Measurements from ENCODE around the gene CYP2U1. TPM values are rescaled to one million over a fixed set of nuclear protein-coding genes. Genes with fewer than 3 reads are reported as not detected.
A peak's percentile ranks its signal among the peaks of the same experiment; 100 is the strongest.
"Not testable (repeated sequence)": the region's sequence is repeated elsewhere in the genome, so short reads cannot be mapped to it uniquely, and the experiment has no call there.

Gene CYP2U1
- total RNA-seq, 1 experiment from 2014 or later, result 4.1 TPM

DNA sequence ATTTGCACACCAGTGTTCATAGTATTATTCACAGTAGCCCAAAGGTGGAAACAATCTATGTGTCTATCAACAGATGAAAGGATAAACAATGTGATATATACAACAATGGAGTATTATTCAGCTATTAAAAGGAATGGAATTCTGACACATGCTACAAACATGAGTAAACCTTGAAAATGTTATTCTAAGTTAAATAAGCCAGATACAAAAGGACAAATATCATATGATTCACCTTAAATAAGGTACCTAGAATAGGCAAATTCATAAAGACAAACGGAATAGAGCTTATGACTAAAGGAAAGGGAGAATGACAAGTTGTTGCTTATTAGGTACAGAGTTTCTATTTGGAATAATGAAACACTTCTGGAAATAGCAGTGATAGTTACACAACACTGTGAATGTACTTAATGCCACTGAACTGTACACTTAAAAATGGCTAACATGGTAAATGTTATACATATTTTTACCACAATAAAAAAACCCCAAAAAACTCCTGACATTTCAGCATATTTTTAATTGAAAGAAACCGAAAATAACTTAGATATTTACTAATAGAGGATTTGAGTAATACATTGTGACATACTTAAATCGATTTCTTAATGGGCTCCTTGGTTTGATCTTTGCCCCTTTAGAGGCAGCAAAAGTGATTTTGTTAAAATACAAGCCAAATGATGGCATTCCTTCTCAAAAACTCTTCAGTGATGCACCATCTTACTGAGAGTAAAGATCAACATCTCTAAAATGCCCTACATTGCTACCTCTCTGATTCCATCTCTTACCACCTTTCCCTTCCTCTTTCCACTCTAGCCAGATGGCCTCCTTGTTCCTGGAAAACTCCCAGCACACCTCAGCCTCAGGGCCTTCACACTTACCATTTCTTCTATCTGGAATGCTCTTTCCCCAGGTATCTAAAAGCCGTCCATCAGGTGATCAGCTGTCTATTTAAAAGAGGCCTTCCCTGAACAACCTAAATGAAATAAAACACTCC is 8.6 kb upstream of the CYP2U1 start:
- no peak overlapping the region for H3K27ac ChIP-seq (ENCODE audit: low read length)
- no peak overlapping the region for H3K4me2 ChIP-seq (ENCODE audit: low read length)
- no peaks in the 10 kb centered on the region for H3K36me3 ChIP-seq (ENCODE audit: low read depth, low read length)
- intact Hi-C loops (cut with micrococcal nuclease), result no loop called here
- H4K20me1 ChIP-seq (ENCODE audit: low read length), result no peaks in the 10 kb centered on the region
- H3K9me2 ChIP-seq (replicated peaks; ENCODE audit: low read length), result no peaks in the 10 kb centered on the region
- BruUV-seq (replicated peaks), result no TSS peak
- 0 out of 2 replicates have a peak, but pooled peaks cover 5% of the 10 kb centered on the region for H3K4me1 ChIP-seq (ENCODE audit: insufficient read depth, low read length)
- no peak overlapping the region for H3K4me3 ChIP-seq (ENCODE audit: low read length)
- no peaks in the 10 kb centered on the region for H3F3A ChIP-seq (ENCODE audit: low read length, unreplicated experiment)
- ChIA-PET POLR2A (ENCODE audit: unreplicated experiment) (no interaction called here), CTCF (interaction anchor here (0.6 kb wide), 1 partner anchor 12 kb away, joined by 3 read pairs; no protein-coding TSS in a partner anchor)
- H3K27me3 ChIP-seq (ENCODE audit: low read length), result no peaks in the 10 kb centered on the region
- no peak overlapping the region for H3K9ac ChIP-seq (ENCODE audit: low read length)
- H3K79me2 ChIP-seq (ENCODE audit: low read length), result no peaks in the 10 kb centered on the region
- H2AFZ ChIP-seq (ENCODE audit: low read length), result no peak overlapping the region
- no peaks in the 10 kb centered on the region for H3K9me3 ChIP-seq (ENCODE audit: low read length)
- TF ChIP-seq EZH2 (IDR thresholded peaks at IDR 0.05; ENCODE audit: low read length, unreplicated experiment), result no peak
- no peak for TF ChIP-seq CTCF (conservative IDR thresholded peaks at IDR 0.05; ENCODE audit: low read depth, low read length)
- no peak for TF ChIP-seq EZH2phosphoT487 (IDR thresholded peaks at IDR 0.05; ENCODE audit: borderline replicate concordance, low read length)
- DNase-seq (peak; percentile 39), ATAC-seq (peak; percentile 64)

DNA sequence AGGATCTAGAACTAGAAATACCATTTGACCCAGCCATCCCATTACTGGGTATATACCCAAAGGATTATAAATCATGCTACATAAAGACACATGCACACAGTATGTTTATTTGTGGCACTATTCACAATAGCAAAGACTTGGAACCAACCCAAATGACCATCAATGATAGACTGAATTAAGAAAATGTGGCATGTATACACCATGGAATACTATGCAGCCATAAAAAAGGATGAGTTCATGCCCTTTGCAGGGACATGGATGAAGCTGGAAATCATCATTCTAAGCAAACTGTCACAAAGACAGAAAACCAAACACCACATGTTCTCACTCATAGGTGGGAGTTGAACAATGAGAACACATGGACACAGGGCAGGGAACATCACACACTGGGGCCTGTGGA is 5.6 kb upstream of the CYP2U1 start:
- H4K20me1 ChIP-seq (ENCODE audit: low read length); H3K79me2 ChIP-seq (ENCODE audit: low read length); H3K36me3 ChIP-seq (ENCODE audit: low read depth, low read length); intact Hi-C loops (cut with micrococcal nuclease); H3K27ac ChIP-seq (ENCODE audit: low read length); CTCF ChIA-PET; H3K4me3 ChIP-seq (ENCODE audit: low read length); ATAC-seq; H3K9me2 ChIP-seq (replicated peaks; ENCODE audit: low read length); H3K4me2 ChIP-seq (ENCODE audit: low read length); H3K9me3 ChIP-seq (ENCODE audit: low read length); H2AFZ ChIP-seq (ENCODE audit: low read length); H3K27me3 ChIP-seq (ENCODE audit: low read length); DNase-seq; BruUV-seq (replicated peaks); POLR2A ChIA-PET (ENCODE audit: unreplicated experiment); H3F3A ChIP-seq (ENCODE audit: low read length, unreplicated experiment); H3K9ac ChIP-seq (ENCODE audit: low read length): not testable (repeated sequence)
- H3K4me1 ChIP-seq (ENCODE audit: insufficient read depth, low read length), result peaks cover 11% of the 10 kb centered on the region; the same call in 1 of the 2 replicates

DNA sequence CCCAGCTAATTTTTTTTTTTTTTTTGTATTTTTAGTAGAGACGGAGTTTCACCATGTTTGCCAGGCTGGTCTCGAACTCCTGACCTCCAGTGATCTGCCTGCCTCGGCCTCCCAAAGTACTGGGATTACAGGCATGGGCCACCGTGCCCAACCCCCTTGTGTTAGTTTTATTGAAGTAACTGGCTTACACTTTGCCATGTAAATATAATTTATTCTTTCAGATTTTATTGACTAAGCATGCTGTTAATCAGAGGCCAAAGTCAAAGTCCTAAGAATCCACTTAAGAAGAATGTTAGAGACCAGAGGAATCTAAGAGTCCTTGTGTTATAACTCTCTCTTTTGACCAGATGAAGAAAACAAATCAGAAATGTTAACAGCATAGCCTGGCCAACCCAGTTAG is 4.5 kb upstream of the CYP2U1 start:
- intact Hi-C loops (cut with micrococcal nuclease), result not testable (repeated sequence)

More for the DNA sequence above, 4.5 kb upstream of the CYP2U1 start:
- H3K27me3 ChIP-seq (ENCODE audit: low read length); H2AFZ ChIP-seq (ENCODE audit: low read length); H4K20me1 ChIP-seq (ENCODE audit: low read length); H3K79me2 ChIP-seq (ENCODE audit: low read length); H3F3A ChIP-seq (ENCODE audit: low read length, unreplicated experiment); H3K4me3 ChIP-seq (ENCODE audit: low read length); H3K4me2 ChIP-seq (ENCODE audit: low read length); H3K9me2 ChIP-seq (replicated peaks; ENCODE audit: low read length); POLR2A ChIA-PET (ENCODE audit: unreplicated experiment); H3K9ac ChIP-seq (ENCODE audit: low read length); CTCF ChIA-PET; DNase-seq; H3K36me3 ChIP-seq (ENCODE audit: low read depth, low read length); ATAC-seq; H3K9me3 ChIP-seq (ENCODE audit: low read length); H3K27ac ChIP-seq (ENCODE audit: low read length); BruUV-seq (replicated peaks): not testable (repeated sequence)
- peaks cover 10% of the 10 kb centered on the region; the same call in 1 of the 2 replicates for H3K4me1 ChIP-seq (ENCODE audit: insufficient read depth, low read length)
